Kidney tubule cell (primary cell): Measurements from ENCODE around the gene GAB3.

ENCODE experiments used
- DNase-seq: peaks from one replicate; pipeline ENCODE4 v3.0.0-alpha.2; 2018; ENCODE audit warnings: low spot score

GAB3 gene

GRCh38 chrX:154750301-154751202, at the start of gene GAB3:
Gene GAB3, minus strand, starts transcription at chrX:154751077. Its CDS starts 52 bp downstream, at chrX:154751025.
- peak; percentile 32 for DNase-seq

GRCh38 chrX:154799556-154800348, 48.9 kb upstream of the GAB3 start:
- no peak for DNase-seq

GRCh38 chrX:154797006-154797405, 46.1 kb upstream of the GAB3 start:
- DNase-seq: peak; percentile 39

GRCh38 chrX:154795016-154795415, 44.1 kb upstream of the GAB3 start:
- DNase-seq: no peak

- no peak for DNase-seq
Measured at GRCh38 chrX:154793084-154793795, 42.4 kb upstream of the GAB3 start.

- no peak for DNase-seq
Measured at GRCh38 chrX:154791939-154792338, 41.1 kb upstream of the GAB3 start.

GRCh38 chrX:154791467-154791866, 40.6 kb upstream of the GAB3 start:
- DNase-seq: peak; percentile 71

GRCh38 chrX:154785716-154786115, 34.8 kb upstream of the GAB3 start:
- no peak for DNase-seq

GRCh38 chrX:154784149-154784995, 33.5 kb upstream of the GAB3 start:
- DNase-seq: no peak

- DNase-seq: no peak
Measured at GRCh38 chrX:154780968-154781367, 30.1 kb upstream of the GAB3 start.

GRCh38 chrX:154779261-154779660, 28.4 kb upstream of the GAB3 start:
- DNase-seq: no peak

GRCh38 chrX:154776753-154777152, 25.9 kb upstream of the GAB3 start:
- no peak for DNase-seq

- DNase-seq: peak; percentile 74
Measured at GRCh38 chrX:154775419-154776349, 24.8 kb upstream of the GAB3 start.

GRCh38 chrX:154774622-154775021, 23.7 kb upstream of the GAB3 start:
- no peak for DNase-seq

GRCh38 chrX:154762537-154763296, 11.8 kb upstream of the GAB3 start, which contains the start of gene DKC1:
Gene DKC1, plus strand, starts transcription at chrX:154762864. Its CDS starts 102 bp downstream, at chrX:154762966.
- DNase-seq: peak; percentile 96

- peak; percentile 16 for DNase-seq
Measured at GRCh38 chrX:154761977-154762536, 11.2 kb upstream of the GAB3 start.

GRCh38 chrX:154758696-154759095, 7.8 kb upstream of the GAB3 start:
- DNase-seq: no peak

GRCh38 chrX:154751669-154752271, 893 bp upstream of the GAB3 start:
- DNase-seq: no peak
